ENCODE measurements around the gene REPS1. TPM values are rescaled to one million over a fixed set of nuclear protein-coding genes. Genes with fewer than 3 reads are reported as not detected.
A peak's percentile ranks its signal among the peaks of the same experiment; 100 is the strongest.

Gene REPS1
- total RNA-seq, 6 experiments from 2014 or later: 21.1 to 29.9 (median 26.2) TPM

GRCh38 chr6:138956244-138956924 is 31.7 kb downstream of the REPS1 start:
- DNase-seq: no peak
- Mint-ChIP-seq H3K27ac (no peak overlapping the region), H3K27me3 (ENCODE audit: insufficient read depth) (no peaks in the 10 kb centered on the region), H3K4me1 (ENCODE audit: low read depth) (peaks cover 53% of the 10 kb centered on the region), H3K36me3 (ENCODE audit: low read depth) (peaks cover 4% of the 10 kb centered on the region; the same call in 1 of the 2 replicates), H3K4me3 (no peak overlapping the region), H3K9me3 (no peaks in the 10 kb centered on the region)
- TF ChIP-seq, protein P1, sequence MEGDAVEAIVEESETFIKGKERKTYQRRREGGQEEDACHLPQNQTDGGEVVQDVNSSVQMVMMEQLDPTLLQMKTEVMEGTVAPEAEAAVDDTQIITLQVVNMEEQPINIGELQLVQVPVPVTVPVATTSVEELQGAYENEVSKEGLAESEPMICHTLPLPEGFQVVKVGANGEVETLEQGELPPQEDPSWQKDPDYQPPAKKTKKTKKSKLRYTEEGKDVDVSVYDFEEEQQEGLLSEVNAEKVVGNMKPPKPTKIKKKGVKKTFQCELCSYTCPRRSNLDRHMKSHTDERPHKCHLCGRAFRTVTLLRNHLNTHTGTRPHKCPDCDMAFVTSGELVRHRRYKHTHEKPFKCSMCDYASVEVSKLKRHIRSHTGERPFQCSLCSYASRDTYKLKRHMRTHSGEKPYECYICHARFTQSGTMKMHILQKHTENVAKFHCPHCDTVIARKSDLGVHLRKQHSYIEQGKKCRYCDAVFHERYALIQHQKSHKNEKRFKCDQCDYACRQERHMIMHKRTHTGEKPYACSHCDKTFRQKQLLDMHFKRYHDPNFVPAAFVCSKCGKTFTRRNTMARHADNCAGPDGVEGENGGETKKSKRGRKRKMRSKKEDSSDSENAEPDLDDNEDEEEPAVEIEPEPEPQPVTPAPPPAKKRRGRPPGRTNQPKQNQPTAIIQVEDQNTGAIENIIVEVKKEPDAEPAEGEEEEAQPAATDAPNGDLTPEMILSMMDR (IDR thresholded peaks at IDR 0.05): no peak

- TF ChIP-seq, protein P1 (IDR thresholded peaks at IDR 0.05): no peak
- Mint-ChIP-seq H3K27ac (no peak overlapping the region), H3K4me3 (no peak overlapping the region), H3K4me1 (ENCODE audit: low read depth) (peaks cover 53% of the 10 kb centered on the region), H3K9me3 (no peaks in the 10 kb centered on the region), H3K36me3 (ENCODE audit: low read depth) (peaks cover 4% of the 10 kb centered on the region; the same call in 1 of the 2 replicates), H3K27me3 (ENCODE audit: insufficient read depth) (no peaks in the 10 kb centered on the region)
- DNase-seq: no peak
These were observed 32.8 kb downstream of the REPS1 start for GRCh38 chr6:138955262-138955661.

GRCh38 chr6:138953451-138953850 is 34.6 kb downstream of the REPS1 start:
- TF ChIP-seq, protein P1 (IDR thresholded peaks at IDR 0.05): no peak
- Mint-ChIP-seq H3K27ac (peak overlapping the region; percentile 52), H3K9me3 (no peaks in the 10 kb centered on the region), H3K4me3 (peak overlapping the region; percentile 46), H3K27me3 (ENCODE audit: insufficient read depth) (no peaks in the 10 kb centered on the region), H3K36me3 (ENCODE audit: low read depth) (peaks cover 4% of the 10 kb centered on the region; the same call in 1 of the 2 replicates), H3K4me1 (ENCODE audit: low read depth) (peaks cover 66% of the 10 kb centered on the region)
- peak; percentile 37 for DNase-seq

GRCh38 chr6:138948546-138949179 is 39.4 kb downstream of the REPS1 start:
- no peaks in the 10 kb centered on the region for H3K27me3 Mint-ChIP-seq (ENCODE audit: insufficient read depth)
- DNase-seq: no peak
- no peaks in the 10 kb centered on the region for H3K9me3 Mint-ChIP-seq
- H3K4me3 Mint-ChIP-seq: no peak overlapping the region
- peaks cover 54% of the 10 kb centered on the region for H3K4me1 Mint-ChIP-seq (ENCODE audit: low read depth)
- H3K36me3 Mint-ChIP-seq (ENCODE audit: low read depth): peaks cover 7% of the 10 kb centered on the region; the same call in 1 of the 2 replicates
- H3K27ac Mint-ChIP-seq: no peak overlapping the region
- TF ChIP-seq, protein P1 (IDR thresholded peaks at IDR 0.05): 0 out of 2 replicates have a peak, but pooled peaks have one; percentile 13

- no peak overlapping the region for H3K27ac Mint-ChIP-seq
- peaks cover 48% of the 10 kb centered on the region for H3K4me1 Mint-ChIP-seq (ENCODE audit: low read depth)
- no peaks in the 10 kb centered on the region for H3K27me3 Mint-ChIP-seq (ENCODE audit: insufficient read depth)
- TF ChIP-seq, protein P1 (IDR thresholded peaks at IDR 0.05): no peak
- DNase-seq: no peak
- peaks cover 6% of the 10 kb centered on the region; the same call in 1 of the 2 replicates for H3K36me3 Mint-ChIP-seq (ENCODE audit: low read depth)
- no peaks in the 10 kb centered on the region for H3K9me3 Mint-ChIP-seq
- no peak overlapping the region for H3K4me3 Mint-ChIP-seq
These were observed 40.0 kb downstream of the REPS1 start for GRCh38 chr6:138948004-138948403.
